Natural killer cell (primary cell): ENCODE measurements around the gene PDZRN4. TPM values are rescaled to one million over a fixed set of nuclear protein-coding genes. Genes with fewer than 3 reads are reported as not detected.

ENCODE experiments used
- ATAC-seq, 3 donors: fragments of 150-1000 bp in 2 of 3; fragments of 200-7000 bp in 1 of 3; cut with Tn5 transposase; 1 replicate in 1 of 3; 2 replicates in 2 of 3; pipeline ENCODE4 v1.10.0; 2021; ENCODE audit warnings: mild to moderate bottlenecking in 2 of 3, moderate library complexity in 2 of 3
- DNase-seq, 2 donors: peaks; one replicate each; pipeline versions ENCODE4 v3.0.0 to v3.0.0-alpha.2; 2013 to 2021; ENCODE audit warnings: mixed read lengths in 1 of 2
- H3K27ac ChIP-seq: one replicate; pipeline ENCODE4 v1.5.1; 2013; ENCODE audit warnings: mild to moderate bottlenecking, low read length
- H3K27me3 ChIP-seq: one replicate; pipeline ENCODE4 v1.6.1; 2013; ENCODE audit warnings: low read length; ENCODE audit not compliant: control insufficient read depth, insufficient read depth
- H3K36me3 ChIP-seq: one replicate; pipeline ENCODE4 v1.6.1; 2013; ENCODE audit warnings: low read length; ENCODE audit not compliant: control insufficient read depth, insufficient read depth
- H3K4me1 ChIP-seq: one replicate; pipeline ENCODE4 v1.6.1; 2013; ENCODE audit warnings: low read length; ENCODE audit not compliant: control insufficient read depth, insufficient read depth
- H3K4me3 ChIP-seq: one replicate; pipeline ENCODE4 v1.5.1; 2013; ENCODE audit warnings: low read length
- H3K9me3 ChIP-seq: one replicate; pipeline ENCODE4 v1.6.1; 2013; ENCODE audit warnings: low read length; ENCODE audit not compliant: control insufficient read depth, insufficient read depth
- H3K27ac Mint-ChIP-seq, 2 donors: one replicate each; pipeline ENCODE4 v1.8.0; 2022; ENCODE audit warnings: mild to moderate bottlenecking in 2 of 2, mixed read lengths in 2 of 2, moderate library complexity in 1 of 2
- H3K27me3 Mint-ChIP-seq, 2 donors: one replicate each; pipeline ENCODE4 v1.8.0; 2022; ENCODE audit warnings: low read depth in 2 of 2, mixed read lengths in 2 of 2
- H3K36me3 Mint-ChIP-seq: one replicate; pipeline ENCODE4 v1.8.0; 2022; ENCODE audit warnings: mixed read lengths
- H3K4me1 Mint-ChIP-seq, 2 donors: one replicate each; pipeline ENCODE4 v1.8.0; 2022; ENCODE audit warnings: mixed read lengths in 2 of 2
- H3K4me3 Mint-ChIP-seq: one replicate; pipeline ENCODE4 v1.8.0; 2022; ENCODE audit warnings: mild to moderate bottlenecking, moderate library complexity, mixed read lengths
- H3K9me3 Mint-ChIP-seq, 2 donors: one replicate each; pipeline ENCODE4 v1.8.0; 2022; ENCODE audit warnings: mixed read lengths in 2 of 2
- CTCF ChIP-seq: fragments of 200-600 bp; IDR thresholded peaks from one replicate; pipeline ENCODE4 v1.8.0; 2022; ENCODE audit warnings: antibody characterized with exemption
- WGBS: methylation state at CpG from one replicate; pipeline ENCODE4 v1.1.7; 2013; ENCODE audit warnings: missing lambda C conversion rate; ENCODE audit not compliant: insufficient coverage; 5-methylcytosine and 5-hydroxymethylcytosine counted together
- intact Hi-C: fragments of 100-400 bp; cut with micrococcal nuclease; formaldehyde crosslinking; loops from one replicate; pipeline ENCODE4 v1.14.2; 2022
- total RNA-seq, 4 donors: library from RNA; stranded (reverse); fragments of 120-200 nt in 1 of 4; gene quantifications; one replicate each; pipeline versions ENCODE4 v1.2.3 to v1.2.4, GENCODE V29; 2013 to 2022

Gene PDZRN4
- total RNA-seq, 3 donors from 2014 or later (not counting 1 experiment from before 2014, with no cell fraction given), result not detected

GRCh38 chr12:41512497-41512896 is 324.4 kb downstream of the PDZRN4 start:
- Histone ChIP-seq H3K9me3 (no peaks in the 10 kb centered on the region), H3K36me3 (no peaks in the 10 kb centered on the region), H3K4me3 (no peak overlapping the region), H3K27me3 (no peaks in the 10 kb centered on the region), H3K27ac (no peak overlapping the region), H3K4me1 (no peaks in the 10 kb centered on the region)
- no peaks in the 10 kb centered on the region for H3K4me1 Mint-ChIP-seq
- no peak overlapping the region for H3K4me3 Mint-ChIP-seq
- ATAC-seq (no peak), DNase-seq (no peak)
- H3K27me3 Mint-ChIP-seq, result no peaks in the 10 kb centered on the region
- H3K9me3 Mint-ChIP-seq, result peaks cover 0 to 5% of the 10 kb centered on the region in 2 donors
- no peak for TF ChIP-seq CTCF
- 94% methylated on average over 2 of the region's 2 CpGs for WGBS
- H3K27ac Mint-ChIP-seq, result no peak overlapping the region
- intact Hi-C loops, result no loop called here
- H3K36me3 Mint-ChIP-seq, result no peaks in the 10 kb centered on the region

GRCh38 chr12:41514021-41514777 is 326.1 kb downstream of the PDZRN4 start:
- H3K27ac ChIP-seq, result no peak overlapping the region
- H3K4me3 ChIP-seq, result no peak overlapping the region
- WGBS, result 79% methylated on average over 4 of the region's 4 CpGs
- H3K4me1 ChIP-seq, result no peaks in the 10 kb centered on the region
- DNase-seq (no peak), ATAC-seq (no peak)
- Mint-ChIP-seq H3K4me1 (no peaks in the 10 kb centered on the region), H3K4me3 (no peak overlapping the region), H3K36me3 (no peaks in the 10 kb centered on the region), H3K27me3 (no peaks in the 10 kb centered on the region), H3K9me3 (peaks cover 0 to 5% of the 10 kb centered on the region in 2 donors), H3K27ac (no peak overlapping the region)
- no peaks in the 10 kb centered on the region for H3K9me3 ChIP-seq
- H3K27me3 ChIP-seq, result no peaks in the 10 kb centered on the region
- no peaks in the 10 kb centered on the region for H3K36me3 ChIP-seq
- no peak for TF ChIP-seq CTCF
- intact Hi-C loops, result no loop called here

GRCh38 chr12:41514907-41515306 is 326.8 kb downstream of the PDZRN4 start:
- Histone ChIP-seq H3K4me1 (no peaks in the 10 kb centered on the region), H3K36me3 (no peaks in the 10 kb centered on the region), H3K27me3 (no peaks in the 10 kb centered on the region), H3K9me3 (no peaks in the 10 kb centered on the region), H3K4me3 (no peak overlapping the region), H3K27ac (no peak overlapping the region)
- Mint-ChIP-seq H3K27me3 (no peaks in the 10 kb centered on the region), H3K9me3 (peaks cover 0 to 7% of the 10 kb centered on the region in 2 donors), H3K4me3 (no peak overlapping the region), H3K27ac (no peak overlapping the region), H3K36me3 (no peaks in the 10 kb centered on the region), H3K4me1 (no peaks in the 10 kb centered on the region)
- no peak for TF ChIP-seq CTCF
- intact Hi-C loops, result no loop called here
- ATAC-seq (no peak), DNase-seq (no peak)
- 97% methylated on average over 2 of the region's 3 CpGs for WGBS

- ATAC-seq (no peak), DNase-seq (no peak)
- Mint-ChIP-seq H3K4me1 (no peaks in the 10 kb centered on the region), H3K27ac (no peak overlapping the region), H3K9me3 (peaks cover 0 to 7% of the 10 kb centered on the region in 2 donors), H3K36me3 (no peaks in the 10 kb centered on the region), H3K27me3 (no peaks in the 10 kb centered on the region), H3K4me3 (no peak overlapping the region)
- intact Hi-C loops, result no loop called here
- Histone ChIP-seq H3K36me3 (no peaks in the 10 kb centered on the region), H3K27me3 (no peaks in the 10 kb centered on the region), H3K9me3 (no peaks in the 10 kb centered on the region), H3K27ac (no peak overlapping the region), H3K4me3 (no peak overlapping the region), H3K4me1 (no peaks in the 10 kb centered on the region)
- no peak for TF ChIP-seq CTCF
- 86% methylated on average over 2 of the region's 3 CpGs for WGBS
These were observed 327.8 kb downstream of the PDZRN4 start for GRCh38 chr12:41515953-41516352.
